ENCODE measurements around the gene PSME2. TPM values are rescaled to one million over a fixed set of nuclear protein-coding genes. Genes with fewer than 3 reads are reported as not detected.

PSME2 gene, protein sequence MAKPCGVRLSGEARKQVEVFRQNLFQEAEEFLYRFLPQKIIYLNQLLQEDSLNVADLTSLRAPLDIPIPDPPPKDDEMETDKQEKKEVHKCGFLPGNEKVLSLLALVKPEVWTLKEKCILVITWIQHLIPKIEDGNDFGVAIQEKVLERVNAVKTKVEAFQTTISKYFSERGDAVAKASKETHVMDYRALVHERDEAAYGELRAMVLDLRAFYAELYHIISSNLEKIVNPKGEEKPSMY
- 28.6 TPM for total RNA-seq

DNA sequence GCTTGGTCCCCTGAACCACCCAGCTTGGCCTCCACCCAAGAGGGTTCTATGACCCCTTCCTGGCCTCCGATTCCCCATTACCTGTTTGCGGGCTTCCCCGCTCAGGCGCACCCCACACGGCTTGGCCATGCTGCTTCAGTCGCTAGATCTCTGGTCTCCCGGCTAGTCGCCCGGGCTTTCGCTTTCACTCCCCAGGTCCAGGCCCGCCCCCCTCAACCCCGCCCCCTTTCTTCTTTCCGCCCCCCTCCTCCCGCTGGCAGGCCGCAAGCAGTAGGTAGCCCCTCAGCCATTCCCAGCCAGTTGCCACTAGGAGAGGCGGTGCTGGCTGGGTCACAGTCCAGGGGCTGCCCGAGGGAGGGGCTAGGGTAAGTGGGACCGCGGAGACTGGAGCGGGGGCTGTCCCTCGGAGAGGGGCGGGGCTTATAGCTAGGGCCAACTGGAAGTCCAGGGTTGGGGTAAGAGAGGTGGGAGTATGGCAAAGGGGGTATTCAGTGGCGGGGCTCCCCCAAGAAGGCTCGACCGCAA, at the start of gene PSME2:
TSS of gene PSME2 (minus strand) at position 158 of the 525 bp plus-strand sequence. CDS start at position 129, 29 bp downstream.

DNA sequence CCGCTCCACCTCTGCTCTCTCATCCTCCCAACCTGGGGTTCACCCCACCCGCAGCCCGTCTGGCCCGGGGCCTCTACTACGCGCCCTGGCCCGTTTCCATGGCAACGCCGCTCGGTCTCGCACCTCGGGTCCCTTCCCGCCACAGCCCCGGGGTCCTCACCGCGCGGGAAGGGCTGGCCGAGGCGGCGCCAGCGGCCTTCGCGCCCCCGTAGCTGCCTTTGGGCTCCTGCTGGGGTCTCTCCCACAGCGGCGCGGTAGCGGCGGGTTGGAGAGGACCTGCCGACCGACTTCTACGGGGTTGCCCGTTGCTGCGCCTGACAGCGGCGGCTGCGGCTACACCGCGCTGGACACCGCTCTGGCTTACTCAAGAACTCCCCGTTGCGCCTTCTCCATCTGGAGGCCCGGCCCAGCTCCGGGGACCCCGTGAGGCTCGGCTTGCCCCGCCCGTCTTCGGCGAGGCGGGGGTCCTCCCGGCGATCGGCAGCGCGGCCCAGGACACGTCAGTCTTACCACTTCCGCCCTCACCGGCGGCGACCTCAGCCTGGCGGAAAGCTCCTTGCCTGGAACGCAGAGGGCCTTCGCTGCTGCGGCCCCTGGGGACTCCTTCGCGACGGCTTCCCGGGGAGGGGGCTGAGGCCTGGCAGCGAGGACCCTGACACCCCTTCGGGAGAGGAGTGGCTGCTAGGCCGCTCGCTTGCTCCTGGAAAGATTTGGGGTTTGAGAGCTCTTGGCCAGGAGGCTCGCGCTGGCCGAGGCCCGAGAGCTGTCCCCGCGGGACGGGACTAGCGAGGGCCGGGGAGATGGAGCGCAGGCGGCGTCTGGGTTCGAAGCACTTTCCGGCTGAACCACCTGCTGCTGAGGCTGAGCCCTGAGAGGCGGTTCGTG, 49.0 kb upstream of the PSME2 start, which contains the start of gene TM9SF1:
TSS of gene TM9SF1 (minus strand) at position 256 of the 885 bp plus-strand sequence. CDS start 422 bp downstream, outside the sequence.

DNA sequence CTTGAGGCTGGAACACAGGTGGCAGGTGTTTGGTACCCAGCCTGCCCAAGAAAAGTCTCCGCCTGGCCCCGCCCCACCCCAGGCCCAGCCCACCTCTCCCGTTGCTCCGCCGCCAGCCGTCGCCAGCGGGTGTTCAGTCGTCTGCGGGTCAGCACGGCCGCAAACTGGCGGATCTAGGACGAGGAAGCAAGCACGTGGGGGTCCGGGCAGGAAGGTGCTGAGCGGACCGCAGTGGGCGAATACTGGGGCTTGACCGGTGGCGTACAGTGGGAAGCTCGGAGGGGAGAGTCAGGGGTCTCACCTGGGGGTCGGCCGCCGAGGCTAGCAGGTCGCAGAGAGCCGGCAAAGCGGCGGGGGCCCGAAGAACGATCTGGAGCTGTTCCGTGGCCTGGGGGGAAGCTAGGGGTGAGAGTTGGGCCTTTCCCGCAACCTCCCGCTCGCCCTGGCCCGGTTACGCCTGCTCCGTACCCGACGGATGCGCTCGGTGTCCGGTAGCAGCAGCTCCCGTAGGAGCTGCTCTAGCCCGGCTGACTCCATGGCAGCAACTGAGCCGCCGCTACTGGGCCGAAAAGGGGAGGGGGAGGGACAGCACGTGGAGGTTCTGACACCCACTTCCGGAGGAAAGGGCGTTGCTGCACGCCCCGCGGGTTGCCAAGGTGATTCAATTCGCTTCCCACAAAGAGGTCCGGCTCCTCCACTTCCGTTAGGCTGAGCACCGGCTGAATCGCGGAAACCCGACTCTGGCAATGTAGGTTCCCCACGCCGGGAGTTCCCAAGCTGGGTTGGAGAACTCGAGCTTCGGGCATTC, 42.0 kb upstream of the PSME2 start, which contains the start of gene IPO4:
TSS of gene IPO4 (minus strand) at position 566 of the 808 bp plus-strand sequence. CDS start at position 537, 29 bp downstream.

DNA sequence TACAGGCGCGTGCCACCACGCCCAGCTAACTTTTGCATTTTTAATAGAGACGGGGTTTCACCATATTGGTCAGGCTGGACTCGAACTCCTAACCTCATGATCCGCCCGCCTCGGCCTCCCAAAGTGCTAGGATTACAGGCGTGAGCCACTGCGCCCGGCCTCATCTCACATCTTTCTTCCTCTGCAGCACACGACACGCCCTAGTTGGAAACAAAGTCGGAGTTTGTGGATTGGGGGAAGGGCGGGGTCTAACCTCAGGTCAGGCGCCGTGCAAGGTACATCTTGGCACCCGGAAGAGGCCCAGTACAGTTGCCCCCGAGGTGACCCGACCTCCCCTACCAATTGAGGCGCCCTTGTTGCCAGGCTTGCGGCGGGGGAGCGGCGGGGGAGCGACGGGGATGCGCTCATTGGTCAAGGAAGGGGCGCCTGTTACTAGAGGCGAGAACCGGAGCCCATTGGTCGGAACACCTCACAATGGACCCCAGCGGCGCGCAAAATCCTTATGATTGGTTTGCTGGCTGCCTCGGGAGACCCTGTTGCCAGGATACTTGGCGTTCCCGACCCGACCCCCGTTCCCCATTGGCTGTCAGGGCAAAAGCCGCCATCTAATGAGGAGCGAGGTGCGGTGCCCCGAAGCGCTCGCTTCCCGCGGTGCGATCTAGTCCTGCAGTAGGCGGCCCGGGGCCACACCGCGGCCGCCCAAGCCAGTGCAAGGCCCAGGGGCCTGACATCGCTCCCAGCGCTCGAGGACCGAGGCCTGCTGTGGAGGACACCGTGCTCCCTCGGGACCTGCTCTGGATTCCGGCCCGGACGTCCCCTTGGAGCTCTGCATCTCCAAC, 25.2 kb upstream of the PSME2 start, which contains the start of gene REC8:
TSS of gene REC8 (plus strand) at position 659 of the 839 bp plus-strand sequence. CDS start 473 bp downstream, outside the sequence.

DNA sequence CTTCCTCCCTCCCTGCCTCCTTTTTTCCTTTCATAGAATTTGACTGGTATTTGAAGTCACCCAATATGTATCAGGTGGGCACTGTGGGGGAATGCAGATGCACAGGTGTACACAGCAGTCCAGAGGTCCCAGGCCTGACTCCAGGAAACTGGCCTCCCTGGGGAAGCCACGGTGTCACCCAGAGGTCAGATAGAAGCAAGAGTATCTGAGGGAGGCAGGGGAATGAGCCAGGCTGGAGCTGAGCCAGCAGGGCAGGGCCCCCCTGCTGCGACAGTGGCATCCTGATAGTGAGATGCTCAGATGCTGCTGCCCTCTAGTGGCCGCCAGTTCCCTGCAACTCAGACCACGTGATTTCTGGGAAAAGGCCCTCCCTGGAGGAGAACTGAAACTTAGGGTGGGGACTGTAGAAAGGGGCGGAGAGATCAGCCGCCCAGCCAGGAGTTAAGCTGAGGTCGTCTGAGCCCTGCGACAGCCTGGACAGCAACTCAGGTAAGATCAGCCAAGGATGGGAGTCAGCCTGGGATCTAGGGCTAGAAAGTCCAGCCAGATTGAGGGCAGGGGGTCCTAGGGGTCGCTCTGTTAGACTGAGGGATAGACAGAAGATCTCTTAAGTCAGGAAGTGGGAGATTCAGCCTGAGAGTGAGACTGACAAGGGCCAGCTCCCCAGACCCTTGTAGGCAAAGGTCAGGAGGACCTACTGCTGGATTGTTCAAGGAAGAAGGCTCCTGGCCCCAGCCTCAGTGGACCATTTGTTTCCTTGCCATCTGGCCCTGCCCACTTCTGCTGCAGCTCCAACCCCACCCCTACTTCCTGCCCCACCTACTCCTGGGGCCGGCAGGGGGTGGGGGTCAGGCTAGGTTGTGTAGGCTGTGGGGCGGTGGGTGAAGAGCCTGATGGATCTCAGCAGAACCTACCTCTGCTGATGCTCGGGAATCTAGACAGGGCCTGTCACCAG, 14.7 kb upstream of the PSME2 start, which contains the start of gene IRF9:
TSS of gene IRF9 (plus strand) at position 416 of the 955 bp plus-strand sequence. CDS start 880 bp downstream, outside the sequence.

DNA sequence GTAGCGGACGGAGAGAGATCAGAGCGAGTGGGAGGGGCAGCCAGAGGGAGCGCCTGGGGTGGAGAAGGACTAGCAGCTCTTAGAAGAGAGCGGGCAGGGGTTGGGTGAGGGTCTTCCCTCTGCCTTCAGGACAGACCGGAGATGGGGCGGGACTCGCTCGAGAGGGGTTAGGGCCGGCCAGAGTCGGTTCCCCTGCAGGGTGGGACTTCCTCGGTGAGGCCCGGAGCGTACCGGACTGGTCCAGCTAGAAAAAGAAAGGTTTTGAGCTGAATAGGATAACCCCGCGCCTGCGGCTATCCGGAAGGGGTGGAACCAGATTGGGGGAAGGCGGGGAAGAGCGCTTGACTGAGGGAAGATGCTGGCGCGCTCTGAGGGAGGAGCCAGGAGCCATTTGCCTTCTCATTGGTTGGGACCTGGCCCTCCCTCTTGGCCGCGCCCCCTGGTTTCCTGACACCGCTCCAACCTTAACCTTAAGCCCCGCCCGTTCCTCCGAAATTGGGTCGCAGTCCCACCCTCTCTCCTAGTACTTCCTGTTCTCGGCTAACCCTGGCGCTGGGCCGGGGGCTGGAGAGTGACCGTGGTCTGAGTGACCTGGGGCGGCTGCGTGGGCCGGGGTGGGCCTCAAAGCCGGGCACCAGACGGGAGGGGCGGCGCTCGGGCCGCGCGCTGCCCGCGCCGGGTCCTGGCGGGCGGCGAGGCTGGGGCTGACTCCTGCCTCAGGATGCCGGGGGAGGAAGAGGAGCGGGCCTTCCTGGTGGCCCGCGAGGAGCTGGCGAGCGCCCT, 759 bp upstream of the PSME2 start, which contains the start of gene RNF31:
TSS of gene RNF31 (plus strand) at position 521 of the 783 bp plus-strand sequence. CDS start at position 722, 201 bp downstream.

DNA sequence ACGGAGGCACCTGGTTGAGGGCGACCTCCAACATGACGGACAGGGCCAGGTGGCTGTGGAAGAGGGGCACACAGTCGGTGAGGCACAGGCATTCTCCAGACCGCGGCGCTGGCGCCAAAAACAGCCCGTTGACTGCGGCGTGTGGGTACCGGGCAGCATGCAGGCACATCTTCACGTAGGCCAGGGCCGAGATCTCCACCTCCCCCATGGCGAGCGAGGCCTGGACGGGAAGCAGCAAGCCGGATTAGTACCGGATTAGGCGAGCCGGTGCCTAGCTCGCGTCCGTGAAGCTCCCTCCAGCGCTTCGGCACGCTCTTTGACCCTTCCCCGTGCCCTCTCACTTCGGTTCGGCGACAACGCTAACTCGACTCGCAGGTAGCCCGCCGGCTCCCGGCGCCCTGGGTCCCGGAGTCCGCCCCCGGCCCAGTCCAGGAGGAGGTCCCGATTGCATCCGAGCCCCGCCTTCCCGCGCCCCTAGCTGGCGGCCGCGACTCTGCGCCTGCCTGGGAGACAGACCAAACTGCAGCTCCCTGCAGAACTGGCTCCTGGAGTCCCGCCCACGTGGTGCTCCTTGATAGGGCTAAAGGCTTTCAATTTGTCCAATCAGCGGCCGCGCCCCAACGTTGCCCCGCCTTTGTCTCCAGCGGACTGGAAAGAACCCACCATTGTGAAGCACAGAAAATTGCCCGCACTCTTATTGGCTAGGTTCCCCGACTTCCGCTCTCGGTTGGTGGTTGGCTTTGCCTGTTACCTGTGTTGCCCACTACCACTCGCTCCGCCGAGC, 5.1 kb downstream of the PSME2 start, which contains the start of gene EMC9:
TSS of gene EMC9 (minus strand) at position 495 of the 784 bp plus-strand sequence. CDS start at position 208, 287 bp downstream.

DNA sequence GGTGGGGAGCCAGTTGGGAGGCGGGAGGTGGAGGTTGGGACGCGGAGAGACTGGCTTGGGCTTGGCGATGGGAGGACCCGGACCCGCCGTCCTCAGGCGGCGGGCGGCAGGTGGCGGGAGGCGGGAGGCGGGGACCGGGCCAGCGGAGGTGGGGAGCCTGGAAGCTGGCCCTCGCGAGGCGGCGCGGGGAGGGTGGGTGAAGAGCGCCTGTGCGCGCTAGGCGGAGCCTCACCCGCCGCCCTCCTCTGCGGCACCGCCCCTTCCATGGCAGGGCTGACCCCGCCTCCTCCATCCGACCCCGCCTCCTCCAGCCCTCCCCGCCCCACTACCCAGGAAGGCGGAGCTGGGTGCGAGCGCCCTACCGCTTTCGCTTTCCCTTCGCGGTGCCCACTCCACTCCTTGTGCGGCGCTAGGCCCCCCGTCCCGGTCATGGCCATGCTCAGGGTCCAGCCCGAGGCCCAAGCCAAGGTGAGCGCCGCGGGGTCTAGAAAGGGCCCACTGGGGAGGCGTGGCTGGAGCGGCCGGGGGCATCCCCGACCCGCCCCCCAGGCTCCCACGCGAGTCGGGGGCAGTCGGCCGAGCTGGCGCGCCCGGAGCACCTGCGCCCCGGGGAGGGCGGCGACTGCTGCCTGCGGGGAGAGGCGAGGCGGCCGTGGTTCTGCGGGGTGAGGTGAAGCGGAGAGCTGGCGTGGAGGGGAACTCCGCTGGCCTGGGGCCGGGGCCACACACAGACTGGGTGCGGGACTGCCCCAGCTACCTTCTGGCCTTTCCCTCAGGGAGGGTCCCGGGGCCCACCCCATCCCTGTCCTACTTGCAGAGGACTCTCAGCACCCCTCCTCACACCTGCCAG, 10.4 kb downstream of the PSME2 start, which contains the start of gene PSME1:
TSS of gene PSME1 (plus strand) at position 361 of the 850 bp plus-strand sequence. CDS start at position 430, 69 bp downstream.

DNA sequence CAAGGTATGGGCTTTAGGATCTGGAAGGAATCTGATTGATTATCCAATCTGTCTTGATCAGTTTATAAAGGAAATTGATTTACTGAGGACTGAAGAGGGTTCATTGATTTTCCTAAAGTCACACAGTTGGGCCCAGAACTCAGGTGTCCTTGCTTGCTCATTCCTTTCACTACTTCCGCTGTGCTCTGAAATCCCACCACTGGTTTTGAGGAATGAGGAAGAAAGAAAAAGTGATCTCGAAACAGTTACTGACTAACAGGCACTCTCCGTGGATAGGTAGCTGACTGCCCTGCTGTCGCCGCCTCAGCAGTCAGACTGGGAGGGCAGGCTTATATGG, 16.1 kb downstream of the PSME2 start, which contains the start of gene FITM1:
TSS of gene FITM1 (plus strand) at position 280 of the 337 bp plus-strand sequence. CDS start 905 bp downstream, outside the sequence.

DNA sequence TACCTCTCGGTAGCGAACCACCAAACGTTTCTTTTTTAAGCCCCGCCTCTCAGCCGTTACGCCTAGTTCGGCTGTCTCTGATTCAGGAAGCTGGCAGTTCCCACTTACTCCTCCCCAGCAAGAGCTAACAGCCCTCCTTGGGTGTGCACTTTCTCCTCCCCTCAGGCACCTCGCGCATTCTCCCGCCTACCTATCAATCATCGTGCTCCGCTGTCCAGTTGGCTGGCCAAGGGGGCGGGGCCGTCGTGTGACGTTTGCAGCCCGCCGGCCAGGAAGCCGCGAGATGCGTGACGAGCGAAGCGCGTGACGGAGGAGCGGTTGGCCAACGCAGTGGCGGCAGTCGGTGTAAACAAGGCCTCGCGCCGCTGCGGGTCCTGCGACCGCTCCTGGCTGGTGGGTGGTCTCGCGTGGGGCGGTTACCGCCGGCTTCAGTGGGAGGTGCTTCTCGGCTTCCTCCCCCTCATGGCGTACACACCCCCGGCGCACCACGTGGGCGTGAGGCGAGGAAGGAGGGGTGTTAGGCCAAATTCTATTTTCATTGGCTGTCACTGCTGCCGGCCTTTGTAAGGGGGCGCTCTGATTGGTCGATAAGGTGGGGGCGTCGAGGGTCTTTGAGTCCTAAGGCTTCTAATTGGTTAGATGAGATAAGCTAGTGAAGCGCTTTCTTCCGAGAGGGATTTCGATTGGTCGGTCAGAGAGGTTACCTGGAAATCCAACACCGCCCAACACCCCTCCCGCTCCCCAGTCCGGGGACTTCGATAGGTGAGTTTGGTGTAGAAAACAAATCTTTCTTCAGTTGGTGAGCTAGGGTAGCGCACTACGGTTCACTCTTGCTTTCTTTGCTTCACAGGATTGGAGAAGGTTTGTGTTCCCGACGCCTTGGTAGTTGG, 31.6 kb downstream of the PSME2 start, which contains the start of the genes DCAF11 and NRL:
TSS of gene DCAF11 (plus strand) at position 246 of the 890 bp plus-strand sequence. CDS start 818 bp downstream, outside the sequence.
TSS of gene NRL (minus strand) at position 418 of the 890 bp plus-strand sequence. CDS start 32,101 bp downstream, outside the sequence.

DNA sequence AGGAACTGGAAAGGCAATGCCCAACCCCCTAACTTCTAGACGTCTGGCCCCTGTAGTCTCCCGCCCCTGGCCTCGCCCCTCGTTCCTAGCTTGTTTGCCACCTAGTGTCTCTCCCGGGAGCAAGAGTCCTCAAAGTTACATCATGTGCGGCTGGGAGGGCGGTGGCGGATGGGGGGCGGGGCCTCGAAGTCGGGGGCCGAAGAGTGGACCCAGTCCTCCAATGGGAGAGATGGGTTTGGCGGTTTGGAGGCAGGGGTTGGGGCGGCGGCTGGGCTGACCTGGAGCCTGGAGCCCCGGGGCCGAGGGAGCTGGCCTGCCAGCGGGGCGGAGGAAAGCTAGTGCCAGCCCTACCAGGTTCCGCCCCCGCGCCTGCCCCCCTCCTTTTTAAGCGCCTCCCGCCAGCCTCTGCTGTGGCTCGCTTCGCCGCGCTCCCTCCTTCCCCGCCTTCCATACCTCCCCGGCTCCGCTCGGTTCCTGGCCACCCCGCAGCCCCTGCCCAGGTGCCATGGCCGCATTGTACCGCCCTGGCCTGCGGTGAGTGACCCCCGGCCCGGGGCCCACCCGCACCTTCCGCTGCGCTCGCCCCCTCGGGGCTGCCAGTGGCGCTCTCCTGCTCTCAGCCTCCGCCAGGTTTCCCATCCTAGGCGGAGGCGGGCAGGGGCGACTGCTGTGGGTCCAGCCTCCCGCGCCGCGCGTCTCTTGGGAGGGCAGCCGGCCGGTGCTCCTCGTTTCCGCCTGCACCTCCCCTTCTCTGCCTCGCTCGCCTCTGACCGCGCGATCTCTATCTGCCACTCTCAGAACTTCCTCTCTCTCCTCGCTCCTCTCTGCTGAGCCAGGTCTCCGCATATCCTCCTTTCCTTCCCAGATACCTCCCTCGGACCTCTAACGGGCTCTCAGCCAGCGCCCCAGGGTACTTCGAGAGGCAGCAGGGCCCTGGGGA, 52.2 kb downstream of the PSME2 start, which contains the start of gene PCK2:
TSS of gene PCK2 (plus strand) at position 411 of the 940 bp plus-strand sequence. CDS start at position 506, 95 bp downstream.

